H1 (cell line): ENCODE measurements around the gene SLC35A2. TPM values are rescaled to one million over a fixed set of nuclear protein-coding genes. Genes with fewer than 3 reads are reported as not detected.

Experiments
- CTCF ChIA-PET: fragments of 300-600 bp; sonication (Branson Sonifier 250); formaldehyde crosslinking; loops from one replicate; lab custom pipeline; 2021; ENCODE audit not compliant: partially characterized antibody; lab: Charles Lee
- POLR2A ChIA-PET: fragments of 300-600 bp; sonication (Branson Sonifier 250); formaldehyde crosslinking; loops from one replicate; lab custom pipeline; 2021; ENCODE audit warnings: inconsistent platforms; ENCODE audit not compliant: partially characterized antibody; lab: Charles Lee
- DNase-seq, 2 experiments: peaks; one replicate each; pipeline versions ENCODE4 v3.0.0 to v3.0.0-alpha.2; 2010 to 2022; ENCODE audit warnings: low spot score in 2 of 2, low read depth in 1 of 2, mixed read lengths in 1 of 2
- FAIRE-seq: peaks from 2 replicates; lab custom pipeline; 2011; peaks lifted over from hg19 to GRCh38; lab: Jason Lieb, UNC
- H2AFZ ChIP-seq: 2 replicates; pipeline ENCODE4 v1.8.1; 2012; ENCODE audit warnings: low read length, inconsistent platforms
- H2AK5ac ChIP-seq: 2 replicates; pipeline ENCODE4 v1.6.1; 2013; ENCODE audit warnings: low read depth, low read length
- H2BK120ac ChIP-seq: replicated peaks from 2 replicates; pipeline ENCODE3; 2013; ENCODE audit warnings: low read depth, low read length, inconsistent platforms
- H2BK12ac ChIP-seq: 2 replicates; pipeline ENCODE4 v1.6.1; 2013; ENCODE audit warnings: low read depth, low read length
- H2BK15ac ChIP-seq: 2 replicates; pipeline ENCODE4 v1.6.1; 2013; ENCODE audit warnings: low read length
- H2BK20ac ChIP-seq: 2 replicates; pipeline ENCODE4 v1.6.1; 2013; ENCODE audit warnings: low read length
- H2BK5ac ChIP-seq: 2 replicates; pipeline ENCODE4 v1.6.1; 2013; ENCODE audit warnings: low read depth, low read length
- H3K14ac ChIP-seq: 2 replicates; pipeline ENCODE4 v1.6.1; 2013; ENCODE audit warnings: inconsistent platforms; ENCODE audit not compliant: insufficient read length
- H3K18ac ChIP-seq: 2 replicates; pipeline ENCODE4 v1.6.1; 2013; ENCODE audit warnings: low read length; ENCODE audit errors: extremely low read depth
- H3K23ac ChIP-seq: 2 replicates; pipeline ENCODE4 v1.6.1; 2013; ENCODE audit warnings: inconsistent platforms; ENCODE audit not compliant: insufficient read length
- H3K23me2 ChIP-seq: 2 replicates; pipeline ENCODE4 v1.6.1; 2013; ENCODE audit warnings: low read depth, low read length
- H3K27ac ChIP-seq: 2 replicates; pipeline ENCODE4 v1.6.1; 2011; ENCODE audit warnings: low read depth, low read length, inconsistent platforms
- H3K27me3 ChIP-seq, 4 experiments: replicated peaks in 1 of 4; 1 replicate in 1 of 4; 2 replicates in 3 of 4; pipeline versions ENCODE4 v1.6.1 to v1.8.1; 2011 to 2013; ENCODE audit warnings: low read length in 3 of 4, mild to moderate bottlenecking in 3 of 4, inconsistent platforms in 2 of 4, mixed read lengths in 2 of 4, moderate library complexity in 1 of 4; ENCODE audit not compliant: control insufficient read depth in 3 of 4, insufficient read depth in 3 of 4; ENCODE audit errors: extremely low read depth in 1 of 4
- H3K36me3 ChIP-seq, 4 experiments: 2 replicates each; pipeline versions ENCODE4 v1.6.1 to v1.8.1; 2011 to 2013; ENCODE audit warnings: mild to moderate bottlenecking in 4 of 4, low read length in 3 of 4, moderate library complexity in 2 of 4, control low read depth in 1 of 4, inconsistent platforms in 1 of 4; ENCODE audit not compliant: insufficient read depth in 4 of 4, control insufficient read depth in 2 of 4
- H3K4ac ChIP-seq: replicated peaks from 2 replicates; pipeline ENCODE3; 2013; ENCODE audit warnings: low read length, low read depth, mixed read lengths, inconsistent platforms; ENCODE audit not compliant: insufficient read length
- H3K4me1 ChIP-seq, 4 experiments: replicated peaks in 1 of 4; 1 replicate in 1 of 4; 2 replicates in 3 of 4; pipeline versions ENCODE4 v1.6.1 to v1.8.1; 2011 to 2013; ENCODE audit warnings: low read length in 3 of 4, inconsistent platforms in 2 of 4, mixed read lengths in 1 of 4; ENCODE audit not compliant: insufficient read depth in 4 of 4, control insufficient read depth in 3 of 4
- H3K4me2 ChIP-seq, 2 experiments: 2 replicates each; pipeline versions ENCODE4 v1.6.1 to v1.8.1; 2011 to 2013; ENCODE audit warnings: low read depth in 2 of 2, low read length in 2 of 2, control low read depth in 1 of 2, inconsistent platforms in 1 of 2, mild to moderate bottlenecking in 1 of 2; ENCODE audit not compliant: insufficient read depth in 1 of 2
- H3K4me3 ChIP-seq, 4 experiments: fragments of 200-600, 300-600 bp in 1 of 4; sonication (generic), shearing (Covaris generic), sonication (Bioruptor Twin) in 1 of 4; 2 replicates each; pipeline versions ENCODE4 v1.5.1 to v1.8.1; 2011 to 2016; ENCODE audit warnings: low read length in 4 of 4, low read depth in 3 of 4, control low read depth in 2 of 4, inconsistent platforms in 2 of 4, mild to moderate bottlenecking in 2 of 4, mixed read lengths in 1 of 4, moderate library complexity in 1 of 4; ENCODE audit not compliant: insufficient read depth in 2 of 4; ENCODE audit errors: extremely low read depth in 1 of 4
- H3K56ac ChIP-seq: replicated peaks from 2 replicates; pipeline ENCODE3; 2013; ENCODE audit warnings: low read depth, mild to moderate bottlenecking, mixed read lengths, low read length, inconsistent platforms; ENCODE audit not compliant: insufficient read length
- H3K79me1 ChIP-seq: 2 replicates; pipeline ENCODE4 v1.6.1; 2013; ENCODE audit warnings: low read depth, low read length, control low read depth
- H3K79me2 ChIP-seq, 2 experiments: 2 replicates each; pipeline versions ENCODE4 v1.6.1 to v1.8.1; 2012 to 2013; ENCODE audit warnings: low read length in 2 of 2, mild to moderate bottlenecking in 2 of 2, inconsistent platforms in 1 of 2; ENCODE audit not compliant: insufficient read depth in 2 of 2, control insufficient read depth in 1 of 2
- H3K9ac ChIP-seq, 4 experiments: replicated peaks in 1 of 4; 1 replicate in 1 of 4; 2 replicates in 3 of 4; pipeline versions ENCODE4 v1.6.1 to v1.8.1; 2011 to 2013; ENCODE audit warnings: low read depth in 3 of 4, low read length in 3 of 4, control low read depth in 2 of 4, mild to moderate bottlenecking in 2 of 4, moderate library complexity in 2 of 4, inconsistent platforms in 1 of 4; ENCODE audit errors: extremely low read depth in 1 of 4
- H3K9me3 ChIP-seq, 2 experiments: 2 replicates each; pipeline versions ENCODE4 v1.6.1 to v1.8.1; 2012 to 2013; ENCODE audit warnings: mild to moderate bottlenecking in 2 of 2, moderate library complexity in 2 of 2, control low read depth in 1 of 2, inconsistent platforms in 1 of 2, low read depth in 1 of 2, low read length in 1 of 2, mixed read lengths in 1 of 2; ENCODE audit not compliant: insufficient read depth in 2 of 2
- H4K20me1 ChIP-seq, 2 experiments: replicated peaks in 1 of 2; 2 replicates each; pipeline versions ENCODE3 to v1.8.1; 2011 to 2013; ENCODE audit warnings: inconsistent platforms in 2 of 2, low read length in 2 of 2, mild to moderate bottlenecking in 1 of 2; ENCODE audit not compliant: insufficient read depth in 2 of 2, control insufficient read depth in 1 of 2
- H4K5ac ChIP-seq: 2 replicates; pipeline ENCODE4 v1.6.1; 2013; ENCODE audit warnings: low read length, low read depth, mixed read lengths, inconsistent platforms; ENCODE audit not compliant: insufficient read length
- H4K8ac ChIP-seq: 2 replicates; pipeline ENCODE4 v1.8.0; 2013; ENCODE audit warnings: mild to moderate bottlenecking, moderate library complexity, low read length, inconsistent platforms; ENCODE audit not compliant: insufficient read depth; ENCODE audit errors: extremely low read depth
- H4K91ac ChIP-seq: replicated peaks from 2 replicates; pipeline ENCODE3; 2013; ENCODE audit warnings: low read length, mixed read lengths, inconsistent platforms; ENCODE audit not compliant: insufficient read length
- SUZ12 ChIP-seq: fragments of 200-600 bp; sonication (generic); IDR thresholded peaks from 2 replicates; pipeline ENCODE4 v1.6.1; 2012; ENCODE audit warnings: mild to moderate bottlenecking, inconsistent platforms, low read length, moderate library complexity, mixed read lengths
- TCF12 ChIP-seq: IDR thresholded peaks from 2 replicates; pipeline ENCODE4 v1.6.1; 2011; ENCODE audit warnings: low read depth, mild to moderate bottlenecking, low read length
- WGBS, 2 experiments: shearing (Covaris generic) in 1 of 2; methylation state at CpG; one replicate each; pipeline versions ENCODE4 v1.1.6 to v1.1.7; 2013 to 2015; ENCODE audit warnings: low lambda C conversion rate in 2 of 2, mixed read lengths in 2 of 2, inconsistent platforms in 1 of 2, low coverage in 1 of 2, missing lambda C conversion rate in 1 of 2; ENCODE audit not compliant: insufficient replicate concordance in 2 of 2, insufficient coverage in 1 of 2, insufficient read length in 1 of 2; ENCODE audit errors: extremely low coverage in 1 of 2, missing lambda C conversion rate in 1 of 2; 5-methylcytosine and 5-hydroxymethylcytosine counted together
- polyA plus RNA-seq, 7 experiments: library from polyadenylated mRNA; depleted of rRNA in 3 of 7; stranded (reverse) in 5 of 7; unstranded in 2 of 7; fragments of >200 nt in 5 of 7; fragments of 200-250 nt in 2 of 7; gene quantifications; 1 replicate in 5 of 7; 2 replicates in 1 of 7; 4 replicates in 1 of 7; pipeline versions ENCODE4 v1.2.1 to v1.2.3, GENCODE V29; 2011 to 2013; ENCODE audit warnings: missing spikeins in 2 of 7, mixed read lengths in 2 of 7
- total RNA-seq: library from RNA; stranded (reverse); fragmentation: NEBNext Ultra II Directional; extraction: Animal tissue kit (Norgen Biotek cat#: 25700); gene quantifications from 2 replicates; pipeline ENCODE4 v1.2.1, GENCODE V29; 2021

The SLC35A2 gene
- total and polyA plus RNA-seq, 2 of the 8 experiments (the other 6 are each of a cell fraction or from before 2014, with no cell fraction given): 21.4 to 48.3 TPM

- peaks cover 0 to 4% of the 10 kb centered on the region in 2 experiments for H4K20me1 ChIP-seq
- no peak overlapping the region for H2BK120ac ChIP-seq
- ChIA-PET POLR2A (interaction anchor here (1.1 to 30.9 kb wide), 4 partner anchors 9 to 32 kb away, joined by 3 to 572 read pairs (median 18); partner anchors contain the start of gene SLC35A2), CTCF (interaction anchor here (0.9 kb wide), 1 partner anchor 38 kb away, joined by 3 read pairs; no protein-coding TSS in a partner anchor)
- H3K4me1 ChIP-seq: peaks cover 0 to 6% (median 0%) of the 10 kb centered on the region in 4 experiments; a peak in 1 of 7 replicates
- no peaks in the 10 kb centered on the region for H3K79me1 ChIP-seq
- 0 out of 2 replicates have a peak, but pooled peaks cover 2% of the 10 kb centered on the region for H3K23me2 ChIP-seq
- H3K4ac ChIP-seq: no peak overlapping the region
- H3K27me3 ChIP-seq: no peaks in the 10 kb centered on the region
- H2BK5ac ChIP-seq: no peak overlapping the region
- no peak overlapping the region for H4K91ac ChIP-seq
- H4K8ac ChIP-seq: no peak overlapping the region
- no peak overlapping the region for H2BK20ac ChIP-seq
- peaks cover 6 to 33% (median 16%) of the 10 kb centered on the region in 4 experiments; a peak in 6 of 8 replicates for H3K36me3 ChIP-seq
- H3K23ac ChIP-seq: no peak overlapping the region
- peaks cover 0 to 10% of the 10 kb centered on the region in 2 experiments; a peak in 1 of 4 replicates for H3K79me2 ChIP-seq
- FAIRE-seq (no peak), DNase-seq (no peak)
- no peak overlapping the region for H3K56ac ChIP-seq
- no peak overlapping the region for H3K4me3 ChIP-seq
- WGBS, 2 experiments: 95% methylated on average over 19 of the region's 20 CpGs; no CpG with 5 or more reads in 1 of the 2 experiments
- H2BK15ac ChIP-seq: no peak overlapping the region
- no peak overlapping the region for H2AFZ ChIP-seq
- no peak overlapping the region for H3K9ac ChIP-seq
- H3K9me3 ChIP-seq: no peaks in the 10 kb centered on the region
- H3K4me2 ChIP-seq: no peak overlapping the region
- H3K14ac ChIP-seq: no peak overlapping the region
- no peak overlapping the region for H2AK5ac ChIP-seq
- H3K18ac ChIP-seq: no peak overlapping the region
- no peak overlapping the region for H4K5ac ChIP-seq
- H2BK12ac ChIP-seq: no peak overlapping the region
- H3K27ac ChIP-seq: no peak overlapping the region
- no peak for TF ChIP-seq TCF12
- no peak for TF ChIP-seq SUZ12
Measured at GRCh38 chrX:48902135-48902534, 9.3 kb downstream of the SLC35A2 start.
